ENCODE data around the gene KRT37.

KRT37 gene

DNA sequence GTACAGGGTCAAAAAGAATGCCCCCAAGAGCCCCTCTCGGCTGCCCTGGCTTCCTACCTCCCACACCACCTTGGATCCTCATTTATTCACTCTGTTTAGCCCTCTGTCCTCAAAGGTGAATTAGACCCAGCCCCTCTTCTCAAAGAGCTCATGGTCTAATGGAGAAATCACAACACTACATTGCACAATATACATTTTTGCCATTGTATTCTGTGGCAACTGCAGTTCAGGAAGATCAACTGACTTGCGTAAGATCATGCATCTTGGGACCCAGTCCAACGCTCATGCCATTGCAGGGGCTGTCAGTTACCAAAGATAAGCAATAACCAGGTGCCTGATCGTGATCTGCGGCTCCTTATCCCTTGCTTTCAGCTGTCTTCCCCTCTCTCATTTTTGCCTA, 15.0 kb upstream of the KRT37 start:
- TF ChIP-seq, protein P1, sequence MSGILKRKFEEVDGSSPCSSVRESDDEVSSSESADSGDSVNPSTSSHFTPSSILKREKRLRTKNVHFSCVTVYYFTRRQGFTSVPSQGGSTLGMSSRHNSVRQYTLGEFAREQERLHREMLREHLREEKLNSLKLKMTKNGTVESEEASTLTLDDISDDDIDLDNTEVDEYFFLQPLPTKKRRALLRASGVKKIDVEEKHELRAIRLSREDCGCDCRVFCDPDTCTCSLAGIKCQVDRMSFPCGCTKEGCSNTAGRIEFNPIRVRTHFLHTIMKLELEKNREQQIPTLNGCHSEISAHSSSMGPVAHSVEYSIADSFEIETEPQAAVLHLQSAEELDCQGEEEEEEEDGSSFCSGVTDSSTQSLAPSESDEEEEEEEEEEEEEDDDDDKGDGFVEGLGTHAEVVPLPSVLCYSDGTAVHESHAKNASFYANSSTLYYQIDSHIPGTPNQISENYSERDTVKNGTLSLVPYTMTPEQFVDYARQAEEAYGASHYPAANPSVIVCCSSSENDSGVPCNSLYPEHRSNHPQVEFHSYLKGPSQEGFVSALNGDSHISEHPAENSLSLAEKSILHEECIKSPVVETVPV (CRISPR knock-in tag; IDR thresholded peaks at IDR 0.05): no peak
- no peak for TF ChIP-seq ZNF8 (CRISPR knock-in tag; IDR thresholded peaks at IDR 0.05)
- ATAC-seq: no peak

DNA sequence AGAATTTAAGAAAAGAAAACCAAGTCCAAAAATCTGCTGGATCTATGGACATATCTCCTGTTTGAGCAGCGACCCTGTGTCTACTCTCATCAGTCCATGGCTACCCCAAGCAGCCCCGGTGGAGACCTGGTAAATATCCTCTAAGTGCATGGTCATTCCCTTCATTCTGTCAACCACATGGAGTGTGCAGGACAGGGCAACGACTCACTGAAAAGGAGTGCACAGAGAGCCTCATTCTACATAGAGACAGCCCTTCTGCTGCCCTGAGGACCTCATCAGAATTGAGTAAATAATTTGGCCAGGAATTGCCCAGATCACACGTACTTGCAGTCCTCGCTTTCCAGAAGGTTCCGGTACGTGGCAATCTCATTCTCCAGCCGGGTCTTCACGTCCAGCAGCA, 13.4 kb upstream of the KRT37 start:
- TF ChIP-seq ZNF8 (CRISPR knock-in tag; IDR thresholded peaks at IDR 0.05) (no peak), ESRRG (CRISPR knock-in tag; IDR thresholded peaks at IDR 0.05) (no peak), ZNF565 (CRISPR knock-in tag; conservative IDR thresholded peaks at IDR 0.05; ENCODE audit: low read depth) (no peak), ARNTL (CRISPR knock-in tag; IDR thresholded peaks at IDR 0.05; ENCODE audit: borderline replicate concordance, low read depth) (no peak), BACH2 (CRISPR knock-in tag; IDR thresholded peaks at IDR 0.05; ENCODE audit: borderline replicate concordance) (no peak)
- TF ChIP-seq, protein P2, sequence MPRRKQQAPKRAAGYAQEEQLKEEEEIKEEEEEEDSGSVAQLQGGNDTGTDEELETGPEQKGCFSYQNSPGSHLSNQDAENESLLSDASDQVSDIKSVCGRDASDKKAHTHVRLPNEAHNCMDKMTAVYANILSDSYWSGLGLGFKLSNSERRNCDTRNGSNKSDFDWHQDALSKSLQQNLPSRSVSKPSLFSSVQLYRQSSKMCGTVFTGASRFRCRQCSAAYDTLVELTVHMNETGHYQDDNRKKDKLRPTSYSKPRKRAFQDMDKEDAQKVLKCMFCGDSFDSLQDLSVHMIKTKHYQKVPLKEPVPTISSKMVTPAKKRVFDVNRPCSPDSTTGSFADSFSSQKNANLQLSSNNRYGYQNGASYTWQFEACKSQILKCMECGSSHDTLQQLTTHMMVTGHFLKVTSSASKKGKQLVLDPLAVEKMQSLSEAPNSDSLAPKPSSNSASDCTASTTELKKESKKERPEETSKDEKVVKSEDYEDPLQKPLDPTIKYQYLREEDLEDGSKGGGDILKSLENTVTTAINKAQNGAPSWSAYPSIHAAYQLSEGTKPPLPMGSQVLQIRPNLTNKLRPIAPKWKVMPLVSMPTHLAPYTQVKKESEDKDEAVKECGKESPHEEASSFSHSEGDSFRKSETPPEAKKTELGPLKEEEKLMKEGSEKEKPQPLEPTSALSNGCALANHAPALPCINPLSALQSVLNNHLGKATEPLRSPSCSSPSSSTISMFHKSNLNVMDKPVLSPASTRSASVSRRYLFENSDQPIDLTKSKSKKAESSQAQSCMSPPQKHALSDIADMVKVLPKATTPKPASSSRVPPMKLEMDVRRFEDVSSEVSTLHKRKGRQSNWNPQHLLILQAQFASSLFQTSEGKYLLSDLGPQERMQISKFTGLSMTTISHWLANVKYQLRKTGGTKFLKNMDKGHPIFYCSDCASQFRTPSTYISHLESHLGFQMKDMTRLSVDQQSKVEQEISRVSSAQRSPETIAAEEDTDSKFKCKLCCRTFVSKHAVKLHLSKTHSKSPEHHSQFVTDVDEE (CRISPR knock-in tag; IDR thresholded peaks at IDR 0.05): no peak
- ATAC-seq: no peak

DNA sequence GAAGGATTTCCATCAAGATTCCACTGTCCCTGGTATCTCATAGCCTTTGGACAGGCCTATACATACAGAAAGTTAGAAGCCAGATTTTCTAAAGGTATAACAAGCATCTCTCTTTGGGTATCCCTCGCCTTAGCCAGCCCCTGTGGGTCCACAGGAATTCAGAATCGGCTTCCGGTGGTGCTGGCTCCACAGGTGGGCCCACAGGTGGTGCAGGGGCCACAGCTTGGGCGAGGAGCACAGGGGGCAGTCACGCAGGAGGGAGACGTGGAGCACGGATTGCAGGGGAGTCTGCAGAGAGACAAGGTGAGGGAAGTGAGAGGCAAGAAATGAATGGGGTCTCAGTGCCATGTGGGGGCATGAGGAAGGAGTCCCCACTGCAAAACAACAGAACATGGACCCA, 12.9 kb upstream of the KRT37 start:
- TF ChIP-seq TOX (CRISPR knock-in tag; IDR thresholded peaks at IDR 0.05; ENCODE audit: borderline replicate concordance): no peak
- TF ChIP-seq ZNF70 (CRISPR knock-in tag; IDR thresholded peaks at IDR 0.05): no peak
- TF ChIP-seq TCF4 (CRISPR knock-in tag; IDR thresholded peaks at IDR 0.05; ENCODE audit: borderline replicate concordance): no peak
- TF ChIP-seq, protein P3, sequence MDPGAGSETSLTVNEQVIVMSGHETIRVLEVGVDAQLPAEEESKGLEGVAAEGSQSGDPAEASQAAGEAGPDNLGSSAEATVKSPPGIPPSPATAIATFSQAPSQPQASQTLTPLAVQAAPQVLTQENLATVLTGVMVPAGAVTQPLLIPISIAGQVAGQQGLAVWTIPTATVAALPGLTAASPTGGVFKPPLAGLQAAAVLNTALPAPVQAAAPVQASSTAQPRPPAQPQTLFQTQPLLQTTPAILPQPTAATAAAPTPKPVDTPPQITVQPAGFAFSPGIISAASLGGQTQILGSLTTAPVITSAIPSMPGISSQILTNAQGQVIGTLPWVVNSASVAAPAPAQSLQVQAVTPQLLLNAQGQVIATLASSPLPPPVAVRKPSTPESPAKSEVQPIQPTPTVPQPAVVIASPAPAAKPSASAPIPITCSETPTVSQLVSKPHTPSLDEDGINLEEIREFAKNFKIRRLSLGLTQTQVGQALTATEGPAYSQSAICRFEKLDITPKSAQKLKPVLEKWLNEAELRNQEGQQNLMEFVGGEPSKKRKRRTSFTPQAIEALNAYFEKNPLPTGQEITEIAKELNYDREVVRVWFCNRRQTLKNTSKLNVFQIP (CRISPR knock-in tag; IDR thresholded peaks at IDR 0.05; ENCODE audit: borderline replicate concordance, low read depth): no peak
- no peak for TF ChIP-seq ZFP3 (CRISPR knock-in tag; IDR thresholded peaks at IDR 0.05)
- no peak for TF ChIP-seq ARNTL (CRISPR knock-in tag; IDR thresholded peaks at IDR 0.05; ENCODE audit: borderline replicate concordance, low read depth)
- no peak for TF ChIP-seq RARB (CRISPR knock-in tag; IDR thresholded peaks at IDR 0.05)
- TF ChIP-seq GLIS3 (CRISPR knock-in tag; IDR thresholded peaks at IDR 0.05): no peak
- no peak for TF ChIP-seq ISL1 (CRISPR knock-in tag; IDR thresholded peaks at IDR 0.05)
- no peak for ATAC-seq

DNA sequence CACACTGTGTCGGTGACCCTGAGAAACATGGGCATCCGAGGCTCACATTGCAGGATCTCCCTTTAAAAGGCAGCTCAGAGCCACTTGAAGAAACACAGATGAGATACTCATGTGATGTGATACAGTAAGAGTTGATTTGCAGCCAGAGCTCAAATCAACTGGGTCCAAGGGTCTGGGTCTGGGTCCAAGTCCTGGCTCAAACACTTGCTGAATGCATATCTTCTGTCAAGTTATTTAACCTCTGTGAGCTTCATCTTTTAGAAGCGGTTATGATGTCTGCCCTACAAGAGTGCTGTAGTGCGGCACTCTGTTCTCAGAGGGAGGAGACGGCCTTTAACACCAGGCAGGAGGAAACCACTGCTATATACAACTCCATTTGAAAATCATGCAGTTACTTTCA, 10.0 kb upstream of the KRT37 start:
- no peak for TF ChIP-seq OSR1 (CRISPR knock-in tag; IDR thresholded peaks at IDR 0.05)
- TF ChIP-seq ZC3H10 (CRISPR knock-in tag; IDR thresholded peaks at IDR 0.05): no peak
- TF ChIP-seq, protein P3 (CRISPR knock-in tag; IDR thresholded peaks at IDR 0.05; ENCODE audit: borderline replicate concordance, low read depth): no peak
- no peak for TF ChIP-seq ZNF70 (CRISPR knock-in tag; IDR thresholded peaks at IDR 0.05)
- no peak for TF ChIP-seq CSDC2 (CRISPR knock-in tag; IDR thresholded peaks at IDR 0.05)
- no peak for TF ChIP-seq TCF4 (CRISPR knock-in tag; IDR thresholded peaks at IDR 0.05; ENCODE audit: borderline replicate concordance)
- no peak for TF ChIP-seq ISL1 (CRISPR knock-in tag; IDR thresholded peaks at IDR 0.05)
- TF ChIP-seq BACH2 (CRISPR knock-in tag; IDR thresholded peaks at IDR 0.05; ENCODE audit: borderline replicate concordance): no peak
- TF ChIP-seq, protein P1 (CRISPR knock-in tag; IDR thresholded peaks at IDR 0.05): no peak
- TF ChIP-seq, protein P4, sequence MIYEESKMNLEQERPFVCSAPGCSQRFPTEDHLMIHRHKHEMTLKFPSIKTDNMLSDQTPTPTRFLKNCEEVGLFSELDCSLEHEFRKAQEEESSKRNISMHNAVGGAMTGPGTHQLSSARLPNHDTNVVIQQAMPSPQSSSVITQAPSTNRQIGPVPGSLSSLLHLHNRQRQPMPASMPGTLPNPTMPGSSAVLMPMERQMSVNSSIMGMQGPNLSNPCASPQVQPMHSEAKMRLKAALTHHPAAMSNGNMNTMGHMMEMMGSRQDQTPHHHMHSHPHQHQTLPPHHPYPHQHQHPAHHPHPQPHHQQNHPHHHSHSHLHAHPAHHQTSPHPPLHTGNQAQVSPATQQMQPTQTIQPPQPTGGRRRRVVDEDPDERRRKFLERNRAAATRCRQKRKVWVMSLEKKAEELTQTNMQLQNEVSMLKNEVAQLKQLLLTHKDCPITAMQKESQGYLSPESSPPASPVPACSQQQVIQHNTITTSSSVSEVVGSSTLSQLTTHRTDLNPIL (CRISPR knock-in tag; IDR thresholded peaks at IDR 0.05; ENCODE audit: low read depth): no peak
- TF ChIP-seq PPARA (CRISPR knock-in tag; IDR thresholded peaks at IDR 0.05; ENCODE audit: borderline replicate concordance): no peak
- TF ChIP-seq ZNF8 (CRISPR knock-in tag; IDR thresholded peaks at IDR 0.05): no peak
- no peak for TF ChIP-seq ZNF565 (CRISPR knock-in tag; conservative IDR thresholded peaks at IDR 0.05; ENCODE audit: low read depth)
- no peak for TF ChIP-seq RARB (CRISPR knock-in tag; IDR thresholded peaks at IDR 0.05)
- TF ChIP-seq, protein P5, sequence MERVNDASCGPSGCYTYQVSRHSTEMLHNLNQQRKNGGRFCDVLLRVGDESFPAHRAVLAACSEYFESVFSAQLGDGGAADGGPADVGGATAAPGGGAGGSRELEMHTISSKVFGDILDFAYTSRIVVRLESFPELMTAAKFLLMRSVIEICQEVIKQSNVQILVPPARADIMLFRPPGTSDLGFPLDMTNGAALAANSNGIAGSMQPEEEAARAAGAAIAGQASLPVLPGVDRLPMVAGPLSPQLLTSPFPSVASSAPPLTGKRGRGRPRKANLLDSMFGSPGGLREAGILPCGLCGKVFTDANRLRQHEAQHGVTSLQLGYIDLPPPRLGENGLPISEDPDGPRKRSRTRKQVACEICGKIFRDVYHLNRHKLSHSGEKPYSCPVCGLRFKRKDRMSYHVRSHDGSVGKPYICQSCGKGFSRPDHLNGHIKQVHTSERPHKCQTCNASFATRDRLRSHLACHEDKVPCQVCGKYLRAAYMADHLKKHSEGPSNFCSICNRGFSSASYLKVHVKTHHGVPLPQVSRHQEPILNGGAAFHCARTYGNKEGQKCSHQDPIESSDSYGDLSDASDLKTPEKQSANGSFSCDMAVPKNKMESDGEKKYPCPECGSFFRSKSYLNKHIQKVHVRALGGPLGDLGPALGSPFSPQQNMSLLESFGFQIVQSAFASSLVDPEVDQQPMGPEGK (CRISPR knock-in tag; IDR thresholded peaks at IDR 0.05; ENCODE audit: borderline replicate concordance): no peak
- no peak for TF ChIP-seq SNAI2 (CRISPR knock-in tag; IDR thresholded peaks at IDR 0.05)
- TF ChIP-seq GLIS3 (CRISPR knock-in tag; IDR thresholded peaks at IDR 0.05): no peak
- no peak for TF ChIP-seq ARNTL (CRISPR knock-in tag; IDR thresholded peaks at IDR 0.05; ENCODE audit: borderline replicate concordance, low read depth)

More for the DNA sequence above, 10.0 kb upstream of the KRT37 start:
- no peak for ATAC-seq
